Neuronal stem cell (in vitro differentiated cells): ENCODE measurements around the gene ZCWPW2. TPM values are rescaled to one million over a fixed set of nuclear protein-coding genes. Genes with fewer than 3 reads are reported as not detected.

Experiments
- DNase-seq: peaks from one replicate; pipeline ENCODE4 v3.0.0-alpha.2; 2013; ENCODE audit warnings: low spot score
- H2AFZ ChIP-seq: one replicate; pipeline ENCODE4 v1.6.1; 2013; ENCODE audit warnings: mild to moderate bottlenecking, low read length, inconsistent platforms
- H2AK5ac ChIP-seq: 2 replicates; pipeline ENCODE4 v1.6.1; 2013; ENCODE audit warnings: low read depth, mild to moderate bottlenecking, inconsistent platforms, low read length, moderate library complexity, mixed read lengths
- H2BK120ac ChIP-seq: 2 replicates; pipeline ENCODE4 v1.6.1; 2013; ENCODE audit warnings: low read depth, mild to moderate bottlenecking, inconsistent platforms, low read length, moderate library complexity, mixed read lengths
- H2BK12ac ChIP-seq: one replicate; pipeline ENCODE4 v1.6.1; 2013; ENCODE audit warnings: low read length, inconsistent platforms
- H2BK15ac ChIP-seq: 2 replicates; pipeline ENCODE4 v1.6.1; 2013; ENCODE audit warnings: mild to moderate bottlenecking, low read length, inconsistent platforms, mixed read lengths
- H2BK5ac ChIP-seq: one replicate; pipeline ENCODE4 v1.6.1; 2013; ENCODE audit warnings: inconsistent platforms, mild to moderate bottlenecking, low read length, moderate library complexity
- H3K14ac ChIP-seq: one replicate; pipeline ENCODE4 v1.6.1; 2013; ENCODE audit warnings: low read length, inconsistent platforms
- H3K18ac ChIP-seq: 2 replicates; pipeline ENCODE4 v1.6.1; 2013; ENCODE audit warnings: low read length, inconsistent platforms
- H3K23ac ChIP-seq: 2 replicates; pipeline ENCODE4 v1.6.1; 2013; ENCODE audit warnings: low read depth, mild to moderate bottlenecking, mixed read lengths, low read length, inconsistent platforms; ENCODE audit not compliant: poor library complexity
- H3K27ac ChIP-seq: replicated peaks from 3 replicates; pipeline ENCODE4 v1.5.1; 2013; ENCODE audit warnings: low read length, inconsistent platforms
- H3K27me3 ChIP-seq, 3 experiments: 2 replicates each; pipeline ENCODE4 v1.6.1; 2013; ENCODE audit warnings: low read length in 3 of 3, mild to moderate bottlenecking in 2 of 3, inconsistent platforms in 1 of 3, low read depth in 1 of 3, mixed read lengths in 1 of 3, moderate library complexity in 1 of 3; ENCODE audit not compliant: control insufficient read depth in 3 of 3, insufficient read depth in 3 of 3
- H3K36me3 ChIP-seq, 2 donors: replicated peaks in 1 of 2; 2 replicates each; pipeline ENCODE4 v1.6.1; 2013; ENCODE audit warnings: low read length in 2 of 2; ENCODE audit not compliant: control insufficient read depth in 2 of 2, insufficient read depth in 2 of 2
- H3K4ac ChIP-seq: 2 replicates; pipeline ENCODE4 v1.6.1; 2013; ENCODE audit warnings: inconsistent platforms, mild to moderate bottlenecking, low read length, moderate library complexity
- H3K4me1 ChIP-seq, 2 donors: 1 replicate in 1 of 2; 2 replicates in 1 of 2; pipeline ENCODE4 v1.6.1; 2013; ENCODE audit warnings: low read length in 2 of 2, low read depth in 1 of 2; ENCODE audit not compliant: control insufficient read depth in 2 of 2, insufficient read depth in 1 of 2
- H3K4me2 ChIP-seq: one replicate; pipeline ENCODE4 v1.6.1; 2013; ENCODE audit warnings: mild to moderate bottlenecking, low read length, inconsistent platforms; ENCODE audit not compliant: insufficient read depth, poor library complexity, severe bottlenecking
- H3K4me3 ChIP-seq, 2 donors: 2 replicates each; pipeline ENCODE4 v1.5.1; 2013; ENCODE audit warnings: low read length in 2 of 2, mild to moderate bottlenecking in 2 of 2, inconsistent platforms in 1 of 2, moderate library complexity in 1 of 2
- H3K79me1 ChIP-seq: one replicate; pipeline ENCODE4 v1.6.1; 2013; ENCODE audit warnings: low read depth, mild to moderate bottlenecking, inconsistent platforms, low read length, moderate library complexity
- H3K9ac ChIP-seq: one replicate; pipeline ENCODE4 v1.6.1; 2013; ENCODE audit warnings: mild to moderate bottlenecking, low read depth, low read length, inconsistent platforms; ENCODE audit not compliant: poor library complexity
- H3K9me3 ChIP-seq, 2 donors: replicated peaks in 1 of 2; 2 replicates each; pipeline versions ENCODE3 to v1.6.1; 2013; ENCODE audit warnings: low read length in 2 of 2, mild to moderate bottlenecking in 2 of 2, inconsistent platforms in 1 of 2, low read depth in 1 of 2, mixed read lengths in 1 of 2, moderate library complexity in 1 of 2; ENCODE audit not compliant: control insufficient read depth in 2 of 2, insufficient read depth in 1 of 2
- H4K8ac ChIP-seq: one replicate; pipeline ENCODE4 v1.6.1; 2013; ENCODE audit warnings: low read depth, mild to moderate bottlenecking, inconsistent platforms, low read length, moderate library complexity
- H4K91ac ChIP-seq: one replicate; pipeline ENCODE4 v1.6.1; 2013; ENCODE audit warnings: low read length, low read depth, mild to moderate bottlenecking, inconsistent platforms; ENCODE audit not compliant: poor library complexity
- WGBS, 2 donors: extraction: QIAGEN DNeasy Blood & Tissue Kit; methylation state at CpG; one replicate each; pipeline ENCODE4 v1.1.7; 2013; ENCODE audit warnings: missing lambda C conversion rate in 2 of 2, mixed read lengths in 1 of 2; ENCODE audit not compliant: insufficient read length in 2 of 2, insufficient replicate concordance in 1 of 2; ENCODE audit errors: extremely low coverage in 2 of 2; 5-methylcytosine and 5-hydroxymethylcytosine counted together
- polyA plus RNA-seq, 2 experiments: library from polyadenylated mRNA; stranded (reverse); fragments of 200-250 nt; gene quantifications; one replicate each; pipeline ENCODE4 v1.2.3, GENCODE V29; 2013

The ZCWPW2 gene
- polyA plus RNA-seq (2013, experiment 1 of 2) = 1.0 TPM
- 0.93 TPM for polyA plus RNA-seq (2013, experiment 2 of 2)

GRCh38 chr3:28348629-28349468, at the start of gene ZCWPW2, which contains the start of gene AZI2:
Gene ZCWPW2, plus strand, starts transcription at chr3:28348721. Its CDS starts 64,348 bp downstream, at chr3:28413069.
Gene AZI2, minus strand, starts transcription at chr3:28348824. Its CDS starts 8,207 bp downstream, at chr3:28340617.
- H3K14ac ChIP-seq = peak within 1 kb of the TSS; percentile 89
- H2BK120ac ChIP-seq = no peak within 1 kb of the TSS
- peak within 1 kb of the TSS; percentile 83 to 96 for H3K4me3 ChIP-seq
- H3K9ac ChIP-seq = peak within 1 kb of the TSS; percentile 93
- H3K9me3 ChIP-seq = peaks cover 0 to 6% of the 10 kb centered on the region in 2 donors
- H3K23ac ChIP-seq = peak within 1 kb of the TSS; percentile 91
- H3K27ac ChIP-seq = peak within 1 kb of the TSS; percentile 96
- H2BK12ac ChIP-seq = peak within 1 kb of the TSS; percentile 92
- H3K36me3 ChIP-seq = no peaks in the 10 kb centered on the region
- peak within 1 kb of the TSS; percentile 82 for H4K8ac ChIP-seq
- peak within 1 kb of the TSS; percentile 69 for H2BK5ac ChIP-seq
- peak; percentile 90 for DNase-seq
- peak within 1 kb of the TSS; percentile 89 for H3K4ac ChIP-seq
- H3K27me3 ChIP-seq = no peaks in the 10 kb centered on the region
- peaks cover 0 to 7% of the 10 kb centered on the region in 2 donors for H3K4me1 ChIP-seq
- H3K18ac ChIP-seq = peak within 1 kb of the TSS; percentile 99
- peaks cover 2% of the 10 kb centered on the region for H3K79me1 ChIP-seq
- WGBS, 2 donors = no CpG with 5 or more reads among the region's 83 CpGs
- H2AFZ ChIP-seq = peak within 1 kb of the TSS; percentile 99
- H3K4me2 ChIP-seq = peak within 1 kb of the TSS; percentile 71
- no peak within 1 kb of the TSS for H2BK15ac ChIP-seq
- no peak within 1 kb of the TSS for H4K91ac ChIP-seq
- H2AK5ac ChIP-seq = no peak within 1 kb of the TSS

GRCh38 chr3:28299705-28300104, 48.8 kb upstream of the ZCWPW2 start:
- Histone ChIP-seq H3K4ac (no peak overlapping the region), H2BK15ac (no peak overlapping the region), H2BK12ac (no peak overlapping the region)

GRCh38 chr3:28300345-28300962, 48.1 kb upstream of the ZCWPW2 start:
- H3K4me2 ChIP-seq = no peak overlapping the region
- no peak for DNase-seq
- H2AFZ ChIP-seq = no peak overlapping the region
- H3K23ac ChIP-seq = no peak overlapping the region
- H3K4ac ChIP-seq = no peak overlapping the region
- H2BK120ac ChIP-seq = no peak overlapping the region
- WGBS, 2 donors = no CpG with 5 or more reads among the region's 5 CpGs
- H3K27ac ChIP-seq = no peak overlapping the region
- H3K79me1 ChIP-seq = no peaks in the 10 kb centered on the region
- no peaks in the 10 kb centered on the region for H3K4me1 ChIP-seq
- no peak overlapping the region for H2AK5ac ChIP-seq
- H3K9me3 ChIP-seq = no peaks in the 10 kb centered on the region
- H4K91ac ChIP-seq = no peak overlapping the region
- H2BK12ac ChIP-seq = no peak overlapping the region
- H3K27me3 ChIP-seq = no peaks in the 10 kb centered on the region
- H3K18ac ChIP-seq = no peak overlapping the region
- no peak overlapping the region for H3K9ac ChIP-seq
- H3K14ac ChIP-seq = no peak overlapping the region
- no peak overlapping the region for H2BK15ac ChIP-seq
- no peak overlapping the region for H4K8ac ChIP-seq
- H3K4me3 ChIP-seq = no peak overlapping the region
- H3K36me3 ChIP-seq = peaks cover 0 to 3% of the 10 kb centered on the region in 2 donors
- H2BK5ac ChIP-seq = no peak overlapping the region

More at GRCh38 chr3:28299705-28300104, 48.8 kb upstream of the ZCWPW2 start:
- H2AFZ ChIP-seq = no peak overlapping the region
- H3K14ac ChIP-seq = no peak overlapping the region
- H3K9me3 ChIP-seq = no peaks in the 10 kb centered on the region
- no peak overlapping the region for H4K8ac ChIP-seq
- H3K4me3 ChIP-seq = no peak overlapping the region
- no peak overlapping the region for H3K9ac ChIP-seq
- no peak overlapping the region for H3K4me2 ChIP-seq
- no peak for DNase-seq
- no peaks in the 10 kb centered on the region for H3K27me3 ChIP-seq
- no peak overlapping the region for H4K91ac ChIP-seq
- H2AK5ac ChIP-seq = no peak overlapping the region
- H2BK120ac ChIP-seq = no peak overlapping the region
- H3K79me1 ChIP-seq = no peaks in the 10 kb centered on the region
- H3K27ac ChIP-seq = no peak overlapping the region
- WGBS, 2 donors = no CpG with 5 or more reads among the region's 1 CpG
- peaks cover 0 to 3% of the 10 kb centered on the region in 2 donors for H3K36me3 ChIP-seq
- H2BK5ac ChIP-seq = no peak overlapping the region
- no peak overlapping the region for H3K18ac ChIP-seq
- no peak overlapping the region for H3K23ac ChIP-seq
- H3K4me1 ChIP-seq = no peaks in the 10 kb centered on the region

- Histone ChIP-seq H2AFZ (no peak overlapping the region), H3K4ac (no peak overlapping the region), H3K18ac (no peak overlapping the region), H2AK5ac (no peak overlapping the region), H2BK12ac (no peak overlapping the region), H3K23ac (no peak overlapping the region), H2BK120ac (no peak overlapping the region), H3K9me3 (no peaks in the 10 kb centered on the region), H3K4me3 (no peak overlapping the region), H3K36me3 (peaks cover 0 to 3% of the 10 kb centered on the region in 2 donors), H3K27ac (no peak overlapping the region), H3K4me2 (no peak overlapping the region), H3K79me1 (no peaks in the 10 kb centered on the region), H3K9ac (no peak overlapping the region), H2BK5ac (no peak overlapping the region), H2BK15ac (no peak overlapping the region), H4K91ac (no peak overlapping the region), H3K4me1 (no peaks in the 10 kb centered on the region), H4K8ac (no peak overlapping the region), H3K27me3 (no peaks in the 10 kb centered on the region), H3K14ac (no peak overlapping the region)
- no CpG with 5 or more reads among the region's 4 CpGs for WGBS, 2 donors
- DNase-seq = no peak
Measured at GRCh38 chr3:28301688-28302087, 46.8 kb upstream of the ZCWPW2 start.
